AG09309 (cell line): Measurements from ENCODE around the gene LRRFIP2.

ENCODE experiments used
- DNase-seq: peaks from one replicate; pipeline ENCODE4 v3.0.0-alpha.2; 2010; ENCODE audit warnings: low read depth
- H3K4me3 ChIP-seq: 2 replicates; pipeline ENCODE4 v1.5.1; 2011; ENCODE audit warnings: mild to moderate bottlenecking, low read depth, low read length, moderate library complexity; ENCODE audit not compliant: control insufficient read depth
- TF ChIP-seq, protein P1 (sequence below): IDR thresholded peaks from 2 replicates; pipeline ENCODE4 v1.5.1; 2011; ENCODE audit warnings: mild to moderate bottlenecking, low read depth, low read length, inconsistent platforms; ENCODE audit not compliant: insufficient read depth, control insufficient read depth; ENCODE audit errors: missing control alignments

Gene LRRFIP2

DNA sequence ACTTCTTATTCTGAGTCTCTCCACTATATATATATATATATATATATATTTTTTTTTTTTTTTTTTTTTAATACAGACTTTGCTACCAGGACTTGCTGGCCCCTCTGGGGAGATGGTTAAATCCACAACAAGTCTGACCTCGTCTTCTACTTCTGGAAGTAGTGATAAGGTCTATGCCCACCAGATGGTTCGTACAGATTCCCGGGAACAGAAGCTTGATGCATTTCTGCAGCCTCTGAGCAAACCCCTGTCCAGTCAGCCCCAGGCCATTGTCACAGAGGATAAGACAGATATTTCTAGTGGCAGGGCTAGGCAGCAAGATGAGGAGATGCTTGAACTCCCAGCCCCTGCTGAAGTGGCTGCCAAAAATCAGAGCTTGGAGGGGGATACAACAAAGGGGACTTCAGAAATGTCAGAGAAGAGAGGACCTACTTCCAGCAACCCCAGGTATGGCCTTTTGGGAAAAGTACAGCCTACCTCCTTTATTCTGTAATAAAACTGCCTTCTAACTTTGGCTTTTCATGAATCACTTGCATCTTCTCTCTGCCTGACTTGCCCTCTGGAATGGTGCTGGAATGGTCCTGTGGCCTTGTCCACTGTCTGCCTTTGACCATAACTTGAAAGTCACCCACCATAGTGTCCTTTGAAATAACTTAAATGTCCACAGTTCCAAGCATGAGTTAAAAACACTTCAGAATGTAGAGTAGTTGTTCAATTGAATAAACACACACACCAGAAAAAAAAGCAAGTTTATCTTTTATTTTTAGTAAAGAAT is 148.6 kb downstream of the LRRFIP2 start:
- no peak for DNase-seq
- TF ChIP-seq, protein P1, sequence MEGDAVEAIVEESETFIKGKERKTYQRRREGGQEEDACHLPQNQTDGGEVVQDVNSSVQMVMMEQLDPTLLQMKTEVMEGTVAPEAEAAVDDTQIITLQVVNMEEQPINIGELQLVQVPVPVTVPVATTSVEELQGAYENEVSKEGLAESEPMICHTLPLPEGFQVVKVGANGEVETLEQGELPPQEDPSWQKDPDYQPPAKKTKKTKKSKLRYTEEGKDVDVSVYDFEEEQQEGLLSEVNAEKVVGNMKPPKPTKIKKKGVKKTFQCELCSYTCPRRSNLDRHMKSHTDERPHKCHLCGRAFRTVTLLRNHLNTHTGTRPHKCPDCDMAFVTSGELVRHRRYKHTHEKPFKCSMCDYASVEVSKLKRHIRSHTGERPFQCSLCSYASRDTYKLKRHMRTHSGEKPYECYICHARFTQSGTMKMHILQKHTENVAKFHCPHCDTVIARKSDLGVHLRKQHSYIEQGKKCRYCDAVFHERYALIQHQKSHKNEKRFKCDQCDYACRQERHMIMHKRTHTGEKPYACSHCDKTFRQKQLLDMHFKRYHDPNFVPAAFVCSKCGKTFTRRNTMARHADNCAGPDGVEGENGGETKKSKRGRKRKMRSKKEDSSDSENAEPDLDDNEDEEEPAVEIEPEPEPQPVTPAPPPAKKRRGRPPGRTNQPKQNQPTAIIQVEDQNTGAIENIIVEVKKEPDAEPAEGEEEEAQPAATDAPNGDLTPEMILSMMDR, result no peak
- H3K4me3 ChIP-seq, result no peak overlapping the region

DNA sequence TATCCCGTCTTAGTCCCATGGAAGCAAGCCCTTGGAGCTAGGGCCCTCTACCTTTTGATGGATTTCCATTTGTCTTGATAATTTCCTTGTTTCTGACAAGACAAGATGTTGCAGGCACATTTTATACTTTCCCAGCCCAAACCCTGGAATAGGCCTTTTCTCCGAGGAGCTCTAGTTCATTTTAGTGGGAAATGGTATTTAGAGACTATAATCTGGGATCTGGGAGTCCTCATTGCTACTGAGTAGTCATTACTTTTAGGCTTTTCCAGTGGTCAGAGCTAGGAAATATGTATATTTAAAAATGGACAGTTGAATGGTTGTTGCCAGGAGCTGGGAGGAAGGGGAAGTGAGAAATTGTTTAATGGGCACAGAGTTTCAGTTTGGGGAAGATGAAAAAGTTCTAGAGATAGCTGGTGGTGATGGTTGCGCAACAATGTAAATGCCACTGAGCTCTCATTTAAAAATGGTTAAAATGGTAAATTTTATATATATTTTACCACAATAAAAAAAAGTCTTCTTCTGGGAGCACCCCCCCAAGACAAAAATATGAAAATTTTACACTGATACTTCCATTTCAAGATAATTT is 149.5 kb downstream of the LRRFIP2 start:
- no peak for DNase-seq
- no peak overlapping the region for H3K4me3 ChIP-seq
- TF ChIP-seq, protein P1, result no peak

DNA sequence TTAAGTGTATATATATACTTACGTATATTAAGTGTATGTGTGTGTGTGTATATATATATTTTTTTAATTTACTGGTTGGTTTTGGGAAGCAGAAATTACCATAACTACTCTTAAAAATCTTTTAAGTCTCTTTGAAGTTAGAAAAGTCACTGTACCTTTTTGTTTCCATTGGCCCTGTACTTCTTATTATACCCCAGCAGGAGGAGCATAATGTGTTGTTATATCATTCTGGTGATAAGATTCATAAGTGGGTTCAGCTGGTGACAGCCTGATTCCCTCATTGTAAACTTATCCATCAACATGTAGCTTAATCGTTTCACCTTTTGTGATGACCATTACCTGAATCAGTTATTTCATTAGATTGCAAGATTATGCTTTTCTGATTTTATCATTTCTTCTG is 150.3 kb downstream of the LRRFIP2 start:
- no peak overlapping the region for H3K4me3 ChIP-seq
- TF ChIP-seq, protein P1, result peak; percentile 32
- DNase-seq, result no peak

DNA sequence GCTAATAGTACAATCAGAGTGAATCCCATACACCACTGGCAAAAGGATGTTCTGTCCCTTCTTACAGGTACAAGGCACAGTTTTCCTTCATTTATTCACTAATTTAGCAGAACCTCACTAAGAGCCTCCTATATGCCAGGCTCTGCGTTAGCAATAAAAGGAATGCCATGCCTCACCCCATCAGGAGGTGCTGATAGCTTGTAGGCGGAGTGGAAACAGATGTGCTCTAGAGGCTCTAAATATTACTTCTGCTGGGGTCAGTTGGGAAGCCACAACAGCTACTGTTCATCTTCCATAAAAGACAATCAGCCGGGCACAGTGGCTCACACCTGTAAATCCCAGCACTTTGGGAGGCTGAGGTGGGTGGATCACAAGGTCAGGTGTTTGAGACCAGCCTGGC is 156.7 kb downstream of the LRRFIP2 start:
- no peak for DNase-seq
- TF ChIP-seq, protein P1, result no peak
- H3K4me3 ChIP-seq, result no peak overlapping the region

DNA sequence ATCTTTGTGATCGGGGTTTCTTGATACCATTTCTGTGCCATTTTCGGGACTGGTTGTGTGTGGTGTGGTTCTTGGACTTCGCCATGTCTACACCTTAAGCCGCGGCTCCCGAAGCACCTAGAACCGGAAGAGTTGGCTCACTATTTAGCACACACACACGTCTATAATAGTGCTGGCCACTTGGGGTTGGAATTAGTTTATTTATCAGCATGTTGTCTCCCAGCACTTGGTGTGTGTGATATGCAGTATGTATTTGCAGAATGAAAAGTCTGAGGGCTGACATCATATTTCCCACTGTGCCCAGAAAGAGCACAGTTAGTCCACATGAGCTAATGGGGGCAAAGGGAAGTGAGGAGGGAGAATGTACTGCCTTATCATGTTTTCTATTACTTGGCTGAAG is 157.5 kb downstream of the LRRFIP2 start:
- DNase-seq, result no peak
- H3K4me3 ChIP-seq, result no peak overlapping the region
- TF ChIP-seq, protein P1, result no peak

DNA sequence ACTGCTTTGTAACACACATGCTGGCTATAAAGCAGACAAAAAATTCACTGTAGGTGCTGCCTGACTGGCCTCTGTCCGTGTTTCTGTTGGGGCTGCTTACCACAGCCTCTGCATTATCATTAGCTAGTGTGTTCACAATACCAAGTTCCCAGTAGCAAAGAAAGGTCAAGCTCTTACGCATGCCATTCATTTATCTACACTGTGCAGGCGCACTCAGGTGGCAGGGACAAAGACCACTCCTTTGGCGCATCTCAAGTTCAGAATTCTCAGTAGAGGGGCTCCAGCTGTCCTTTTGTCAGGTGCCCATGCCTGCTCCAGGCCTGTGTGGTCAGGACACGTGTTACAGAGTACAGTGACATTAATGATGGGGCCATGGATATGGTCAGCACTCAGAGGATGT is 158.7 kb downstream of the LRRFIP2 start:
- no peak overlapping the region for H3K4me3 ChIP-seq
- TF ChIP-seq, protein P1, result no peak
- no peak for DNase-seq

DNA sequence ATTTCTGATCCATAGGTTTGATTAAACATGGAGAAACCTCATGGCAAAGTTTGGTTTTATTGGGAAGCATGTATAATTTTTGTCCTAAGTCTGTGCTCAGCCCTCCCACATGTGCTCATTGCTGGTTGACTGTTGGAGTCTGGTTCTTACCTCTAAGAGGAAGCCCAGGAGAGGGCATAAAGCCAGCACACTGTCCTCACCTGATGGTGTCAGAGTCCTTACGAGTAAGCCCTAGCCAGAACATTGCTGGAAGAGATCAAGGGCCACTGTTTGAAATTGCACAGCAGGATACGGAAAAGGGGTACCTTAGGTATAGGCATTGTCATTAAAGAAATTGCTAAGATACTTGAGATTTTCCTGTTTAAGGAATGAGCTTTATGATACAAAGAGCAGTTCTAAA is 159.8 kb downstream of the LRRFIP2 start:
- DNase-seq, result no peak
- TF ChIP-seq, protein P1, result no peak
- no peak overlapping the region for H3K4me3 ChIP-seq
